ENCODE measurements around the gene SERTM2. TPM values are rescaled to one million over a fixed set of nuclear protein-coding genes. Genes with fewer than 3 reads are reported as not detected.

SERTM2 gene
- under 1 TPM in 1 of 2 donors, not detected in 1; 0.05 TPM for total RNA-seq

- Histone ChIP-seq H3K36me3 (no peaks in the 10 kb centered on the region), H3K4me1 (no peaks in the 10 kb centered on the region), H3K9ac (ENCODE audit: low read depth in 2 of 2, low read length in 2 of 2) (no peak within 1 kb of the TSS), H3K27ac (no peak within 1 kb of the TSS), H3K9me3 (no peaks in the 10 kb centered on the region), H3K4me3 (no peak within 1 kb of the TSS), H3K27me3 (no peaks in the 10 kb centered on the region)
- no peak for DNase-seq
- TF ChIP-seq CTCF (IDR thresholded peaks at IDR 0.05), result no peak
- intact Hi-C loops (cut with DNase I), result no loop called here
Measured at GRCh38 chrX:111511477-111511876, at the start of gene SERTM2. Gene SERTM2 (plus strand): TSS chrX:111511645. CDS start chrX:111518858, 7,213 bp downstream.

GRCh38 chrX:111465669-111466068 lies 45.8 kb upstream of the SERTM2 start:
- Histone ChIP-seq H3K27me3 (no peaks in the 10 kb centered on the region), H3K27ac (no peak overlapping the region), H3K9me3 (no peaks in the 10 kb centered on the region), H3K4me1 (no peaks in the 10 kb centered on the region), H3K36me3 (no peaks in the 10 kb centered on the region), H3K4me3 (no peak overlapping the region), H3K9ac (ENCODE audit: low read depth in 2 of 2, low read length in 2 of 2) (no peak overlapping the region)
- intact Hi-C loops (cut with DNase I), result no loop called here
- no peak for TF ChIP-seq CTCF (IDR thresholded peaks at IDR 0.05)
- DNase-seq, result no peak

GRCh38 chrX:111467896-111468295 lies 43.5 kb upstream of the SERTM2 start:
- no peak for DNase-seq
- no peak for TF ChIP-seq CTCF (IDR thresholded peaks at IDR 0.05)
- H3K4me1 ChIP-seq, result no peaks in the 10 kb centered on the region
- H3K27me3 ChIP-seq, result no peaks in the 10 kb centered on the region
- H3K9ac ChIP-seq (ENCODE audit: low read depth in 2 of 2, low read length in 2 of 2), result no peak overlapping the region
- no peak overlapping the region for H3K4me3 ChIP-seq
- no peak overlapping the region for H3K27ac ChIP-seq
- H3K9me3 ChIP-seq, result no peaks in the 10 kb centered on the region
- no peaks in the 10 kb centered on the region for H3K36me3 ChIP-seq
- intact Hi-C loops (cut with DNase I), result no loop called here

GRCh38 chrX:111470681-111471403 lies 40.6 kb upstream of the SERTM2 start:
- no peaks in the 10 kb centered on the region for H3K4me1 ChIP-seq
- no peak overlapping the region for H3K4me3 ChIP-seq
- no peaks in the 10 kb centered on the region for H3K27me3 ChIP-seq
- H3K27ac ChIP-seq, result no peak overlapping the region
- no peak overlapping the region for H3K9ac ChIP-seq (ENCODE audit: low read depth in 2 of 2, low read length in 2 of 2)
- H3K36me3 ChIP-seq, result no peaks in the 10 kb centered on the region
- H3K9me3 ChIP-seq, result no peaks in the 10 kb centered on the region
- DNase-seq, result no peak
- intact Hi-C loops (cut with DNase I), result no loop called here
- no peak for TF ChIP-seq CTCF (IDR thresholded peaks at IDR 0.05)

- DNase-seq, result no peak
- H3K4me1 ChIP-seq, result no peaks in the 10 kb centered on the region
- H3K27me3 ChIP-seq, result no peaks in the 10 kb centered on the region
- no peaks in the 10 kb centered on the region for H3K36me3 ChIP-seq
- H3K27ac ChIP-seq, result no peak overlapping the region
- no peak for TF ChIP-seq CTCF (IDR thresholded peaks at IDR 0.05)
- no peak overlapping the region for H3K9ac ChIP-seq (ENCODE audit: low read depth in 2 of 2, low read length in 2 of 2)
- intact Hi-C loops (cut with DNase I), result no loop called here
- H3K9me3 ChIP-seq, result no peaks in the 10 kb centered on the region
- no peak overlapping the region for H3K4me3 ChIP-seq
Measured at GRCh38 chrX:111481896-111482295, 29.5 kb upstream of the SERTM2 start.
